Stimulated activated CD8-positive, alpha-beta memory T cell treated with anti-CD3 and anti-CD28 coated beads, Interleukin-12 subunit alpha, Interleukin-12 subunit beta, amount 100 ng/mL, for 24 hours (primary cell): ENCODE data around the gene AVPI1.
"Not testable (repeated sequence)": the region's sequence is repeated elsewhere in the genome, so short reads cannot be mapped to it uniquely, and the experiment has no call there.

Source experiments
- DNase-seq: peaks from one replicate; pipeline ENCODE4 v3.0.0-alpha.2; 2020; ENCODE audit errors: extremely low read depth

AVPI1 gene

DNA sequence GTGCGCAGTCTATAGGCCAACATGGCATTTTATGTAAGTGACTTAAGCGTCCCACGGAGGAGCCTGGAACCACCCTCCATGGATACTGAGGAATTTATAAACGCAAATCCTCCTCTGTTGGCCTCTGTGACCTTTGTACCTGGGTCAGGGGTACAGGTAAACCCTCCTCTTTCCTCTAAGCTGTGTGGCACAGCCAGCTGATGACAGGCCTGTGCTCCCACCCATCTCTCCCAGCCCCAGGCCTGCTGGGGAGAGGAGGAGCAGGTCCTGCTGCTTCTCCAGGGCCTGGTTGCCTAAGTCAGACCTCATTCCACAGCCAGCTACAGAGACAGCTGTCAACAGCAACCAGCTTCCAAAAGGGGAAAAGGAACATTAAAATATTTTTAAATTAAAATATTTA is 5.0 kb downstream of the AVPI1 start:
- DNase-seq, result no peak

DNA sequence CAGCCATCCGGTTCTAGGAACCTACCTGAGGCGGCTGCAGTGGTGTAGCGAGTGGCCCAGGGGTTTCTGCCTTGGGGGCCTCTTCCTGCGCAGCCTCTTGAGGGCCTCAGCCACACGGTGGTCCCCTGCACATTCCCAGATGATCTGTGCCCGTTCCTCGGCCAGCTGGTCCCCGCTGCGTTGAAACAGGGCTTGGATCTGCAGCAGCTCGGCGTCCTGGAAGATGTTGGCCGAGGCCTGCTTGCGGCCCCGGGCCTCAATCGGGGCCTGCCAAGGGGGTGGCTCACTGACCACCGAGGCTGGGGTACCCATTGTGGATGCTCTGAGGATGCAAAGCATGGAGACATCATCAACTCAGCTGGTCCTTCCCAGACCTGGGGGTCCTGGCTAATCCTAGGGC is 7.4 kb downstream of the AVPI1 start:
- DNase-seq, result no peak

DNA sequence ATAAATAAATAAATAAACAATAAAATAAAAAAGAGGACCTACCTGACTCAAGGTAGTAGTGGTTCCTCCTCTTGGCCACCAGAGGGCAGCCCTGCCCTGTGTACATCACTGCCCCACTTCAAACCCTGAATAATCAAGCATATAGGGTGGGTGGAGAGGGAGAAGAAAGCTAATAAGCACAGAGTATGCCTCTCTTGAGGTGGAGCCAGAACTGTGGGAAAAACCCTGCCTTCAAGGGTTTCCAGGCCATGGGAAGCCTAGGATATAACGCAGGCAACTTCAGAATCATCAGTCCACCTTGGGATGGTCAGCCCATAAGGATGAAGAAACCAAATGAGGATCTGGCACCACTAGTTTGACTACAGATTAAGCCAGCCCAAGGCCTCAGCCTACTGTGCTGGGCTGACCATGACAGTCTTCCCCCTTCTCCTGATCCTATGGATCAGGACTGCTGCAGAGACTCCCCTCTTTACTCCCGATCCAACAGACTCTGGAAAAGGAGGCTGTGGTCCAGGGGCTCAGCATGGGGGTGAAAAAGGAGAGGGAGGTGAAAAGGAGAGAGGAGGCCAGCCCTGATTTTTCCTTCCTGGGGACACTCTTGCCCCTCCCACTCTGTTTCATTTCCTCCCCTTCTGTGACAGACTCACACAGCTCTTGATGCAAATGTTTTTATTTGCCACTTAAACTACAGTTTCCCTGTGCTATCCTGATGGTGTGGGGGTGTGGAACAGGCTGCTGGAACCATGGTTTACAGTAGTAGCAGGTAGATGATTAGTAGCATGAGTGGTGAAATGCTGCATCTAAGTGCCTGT is 10.1 kb downstream of the AVPI1 start:
- DNase-seq, result no peak

DNA sequence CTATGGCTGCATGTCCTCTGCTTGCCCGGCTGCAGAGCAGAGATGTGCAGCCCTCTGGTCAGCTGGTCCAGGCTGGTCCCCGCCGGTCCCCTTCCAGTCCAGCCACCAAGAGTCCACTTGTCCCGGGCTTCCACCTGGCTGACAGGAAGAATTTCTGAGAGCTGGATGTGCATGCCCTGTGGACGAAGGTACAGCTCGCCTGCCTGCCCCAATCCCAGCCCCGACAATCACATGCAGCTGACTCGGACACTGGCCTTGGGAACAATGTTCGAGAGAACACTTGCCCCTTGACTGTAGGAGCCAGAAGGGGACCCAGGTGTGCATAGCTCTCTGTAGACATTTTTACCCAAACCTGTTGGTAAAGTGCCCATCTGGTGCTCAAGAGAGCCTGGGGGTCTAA is 11.8 kb downstream of the AVPI1 start:
- no peak for DNase-seq

DNA sequence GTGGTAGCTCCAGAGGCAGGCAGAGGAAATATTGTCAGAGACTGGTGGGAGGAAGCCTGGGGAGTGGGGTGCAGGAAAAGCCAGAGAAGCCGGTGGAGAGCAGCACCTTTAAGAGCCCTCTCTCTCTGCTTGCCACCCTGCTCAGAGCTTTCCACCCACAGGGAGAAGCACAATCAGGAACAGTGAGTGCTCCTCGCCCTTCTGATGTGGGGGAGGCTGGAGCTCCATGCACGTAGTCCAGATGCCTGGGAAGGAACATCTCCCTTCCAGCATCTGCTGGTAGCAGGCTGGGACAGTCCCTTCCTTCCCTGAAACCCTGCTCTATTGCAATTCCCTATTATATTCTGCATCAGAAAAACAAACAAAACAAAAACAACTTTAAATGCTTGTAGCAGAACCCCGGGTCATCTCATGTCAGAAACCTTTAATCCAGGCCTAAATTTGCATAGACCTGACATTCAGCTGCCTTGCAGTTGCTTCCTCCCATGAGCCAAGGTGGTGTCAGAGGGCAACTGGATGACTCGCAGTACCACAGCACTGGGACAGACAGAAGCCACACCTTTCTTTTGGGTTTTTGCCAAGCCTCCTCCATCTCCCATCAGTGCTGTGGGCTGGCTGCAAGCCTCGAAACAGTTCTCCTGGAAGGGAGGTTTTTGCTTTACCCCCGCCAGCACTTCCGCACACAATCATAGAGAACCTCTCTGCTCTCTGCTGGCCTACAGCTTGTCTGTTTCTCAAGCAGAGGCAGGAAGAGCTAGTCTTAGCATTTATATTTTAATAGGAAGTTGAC is 13.1 kb downstream of the AVPI1 start:
- DNase-seq, result no peak

DNA sequence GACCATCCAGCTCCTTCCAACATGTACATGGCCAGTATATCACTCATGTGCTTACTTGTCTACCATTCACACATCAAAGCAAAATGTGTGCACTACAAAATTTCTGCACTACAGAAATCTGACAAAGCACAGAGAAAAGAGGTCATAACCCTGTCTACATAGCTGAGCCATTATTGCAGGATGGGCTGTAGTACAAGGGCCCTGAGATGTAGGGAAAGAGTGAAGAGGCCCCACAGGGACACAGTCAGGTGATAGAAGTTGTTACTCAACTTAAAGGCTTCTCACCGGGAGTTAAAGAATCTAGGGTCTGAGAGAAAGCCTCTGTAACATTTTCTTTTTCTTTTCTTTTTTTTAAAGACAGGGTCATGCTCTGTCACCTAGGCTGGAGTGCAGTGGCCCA is 17.5 kb downstream of the AVPI1 start:
- DNase-seq, result no peak

DNA sequence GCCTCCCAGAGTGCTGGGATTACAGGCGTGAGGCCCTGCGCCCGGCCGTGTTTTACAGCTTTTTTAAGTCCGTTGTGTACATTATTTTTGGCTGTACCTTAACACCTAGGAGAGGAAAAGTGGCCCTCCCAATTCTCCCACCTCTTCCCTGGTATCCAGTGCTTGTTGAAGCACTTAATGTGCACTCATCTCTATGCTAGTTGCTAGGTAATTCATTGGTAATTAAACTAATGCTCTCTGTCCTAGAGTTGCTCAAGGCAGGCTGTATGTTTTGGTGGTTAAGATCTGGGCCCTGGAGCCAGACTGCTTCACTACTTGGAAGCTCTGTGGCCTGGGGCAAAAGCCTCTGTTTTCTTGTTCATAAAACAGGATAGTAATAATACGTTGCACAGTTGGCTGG is 19.6 kb downstream of the AVPI1 start:
- DNase-seq, result no peak

DNA sequence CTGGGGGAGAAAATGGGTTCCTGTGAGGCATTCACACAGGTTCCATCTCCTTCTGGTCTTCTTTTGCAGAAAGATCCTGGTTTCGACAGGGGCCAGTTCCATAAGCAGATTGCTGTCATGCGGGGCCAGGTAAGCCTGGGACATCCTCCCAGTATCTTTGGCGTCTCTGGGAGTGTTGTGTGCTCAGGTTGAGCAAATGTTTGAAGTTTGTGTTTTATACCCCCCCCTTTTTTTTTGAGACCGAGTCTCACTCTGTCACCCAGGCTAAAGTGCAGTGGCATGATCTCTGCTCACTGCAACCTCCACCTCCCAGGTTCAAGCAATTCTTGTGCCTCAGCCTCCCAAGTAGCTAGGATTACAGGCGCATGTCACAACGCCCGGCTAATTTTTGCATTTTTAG is 20.0 kb downstream of the AVPI1 start:
- DNase-seq, result no peak

DNA sequence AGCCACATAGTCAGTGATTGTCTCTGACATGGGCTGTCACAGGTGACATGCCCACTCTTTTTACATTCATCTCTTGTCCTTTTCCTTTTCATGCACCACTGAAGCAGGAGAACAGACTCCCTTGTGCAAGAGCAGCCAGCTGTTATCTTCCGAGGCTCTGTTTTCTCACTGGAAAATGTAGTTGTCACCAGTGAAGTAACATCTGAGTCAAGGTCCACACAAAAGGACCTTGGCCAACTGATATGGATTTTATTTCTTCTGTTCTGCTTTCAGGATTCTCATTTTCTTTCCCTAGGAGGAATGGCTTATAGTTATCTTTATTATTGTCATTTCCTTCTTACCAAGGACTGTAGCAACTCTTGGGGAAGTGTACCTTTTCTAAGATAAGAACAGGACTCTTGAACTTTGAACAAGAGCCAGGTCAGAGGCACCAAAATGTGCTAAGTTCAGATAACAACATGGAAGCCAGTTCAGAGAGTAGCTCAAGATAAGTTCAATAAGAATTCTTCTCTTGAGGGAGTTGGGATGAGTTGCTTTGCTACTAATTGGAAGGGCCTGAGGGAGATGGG is 22.7 kb downstream of the AVPI1 start:
- DNase-seq, result no peak

DNA sequence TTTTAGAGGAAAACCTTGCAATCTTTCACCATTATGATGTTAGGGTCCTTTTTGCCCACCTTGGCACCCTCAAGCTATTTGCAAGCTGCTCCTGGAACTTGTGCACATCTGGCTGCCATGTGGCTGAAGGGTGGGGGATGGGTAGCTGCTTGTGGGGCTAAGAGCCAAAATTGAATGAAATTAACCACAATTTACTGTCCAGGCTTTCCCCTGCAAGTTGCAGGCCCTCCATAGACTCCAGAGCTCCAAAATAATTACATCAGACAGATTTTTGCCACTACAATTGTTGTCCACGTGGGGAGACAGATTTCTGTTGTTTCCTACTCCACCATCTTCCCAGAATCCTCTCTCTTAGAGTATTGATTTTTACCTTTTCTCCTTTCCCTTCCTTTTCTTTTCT is 27.5 kb downstream of the AVPI1 start:
- no peak for DNase-seq

DNA sequence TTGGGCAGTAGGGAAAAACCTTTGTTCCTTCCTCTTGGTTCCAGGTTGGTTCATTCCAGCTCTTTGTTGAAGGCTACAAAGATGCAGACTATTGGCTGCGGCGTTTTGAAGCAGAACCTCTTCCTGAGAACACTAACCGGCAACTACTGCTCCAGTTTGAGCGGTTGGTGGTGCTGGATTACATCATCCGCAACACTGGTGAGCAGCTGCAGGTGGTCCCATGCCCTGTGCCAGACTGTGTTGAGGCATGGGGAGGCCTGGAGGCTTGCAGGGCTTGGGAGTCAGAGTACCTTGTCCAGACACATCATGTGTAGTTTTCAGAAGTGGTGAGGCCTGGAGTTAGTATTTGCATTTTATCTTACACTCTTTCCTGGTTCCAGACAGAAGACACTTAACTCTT is 30.3 kb downstream of the AVPI1 start:
- DNase-seq, result no peak

DNA sequence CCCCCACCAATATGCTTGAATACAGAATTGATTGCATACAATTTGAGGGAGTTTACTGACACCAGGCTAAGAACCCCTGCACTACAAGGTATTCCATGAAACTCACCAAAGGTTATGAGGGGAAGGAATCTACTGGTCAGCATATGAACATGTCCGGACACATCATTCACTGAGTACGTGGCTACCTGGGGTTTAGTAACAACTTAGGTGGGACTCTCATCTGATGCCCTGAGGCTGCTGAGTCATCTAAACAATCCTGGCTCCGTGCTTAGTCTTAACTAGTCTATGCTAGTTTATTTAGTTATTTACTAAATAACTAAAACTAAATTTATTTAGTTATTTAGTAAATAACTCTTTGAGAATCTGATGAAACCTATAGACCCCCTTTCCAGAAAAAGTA is 35.3 kb downstream of the AVPI1 start:
- no peak for DNase-seq

DNA sequence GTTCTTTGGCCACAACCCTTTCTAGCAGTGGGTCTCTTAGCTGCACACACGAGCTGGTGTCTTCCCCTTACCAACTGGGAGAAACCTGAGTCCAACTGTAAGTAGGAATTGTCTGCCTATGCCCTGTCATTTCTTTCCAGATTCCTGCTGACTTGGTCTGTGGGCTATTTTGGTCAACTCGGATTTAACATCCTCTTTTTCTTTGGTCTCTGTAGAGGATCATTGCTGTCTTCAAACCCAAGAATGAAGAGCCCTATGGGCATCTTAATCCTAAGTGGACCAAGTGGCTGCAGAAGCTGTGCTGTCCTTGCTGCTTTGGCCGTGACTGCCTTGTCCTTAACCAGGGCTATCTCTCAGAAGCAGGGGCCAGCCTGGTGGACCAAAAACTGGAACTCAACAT is 36.3 kb downstream of the AVPI1 start:
- no peak for DNase-seq

DNA sequence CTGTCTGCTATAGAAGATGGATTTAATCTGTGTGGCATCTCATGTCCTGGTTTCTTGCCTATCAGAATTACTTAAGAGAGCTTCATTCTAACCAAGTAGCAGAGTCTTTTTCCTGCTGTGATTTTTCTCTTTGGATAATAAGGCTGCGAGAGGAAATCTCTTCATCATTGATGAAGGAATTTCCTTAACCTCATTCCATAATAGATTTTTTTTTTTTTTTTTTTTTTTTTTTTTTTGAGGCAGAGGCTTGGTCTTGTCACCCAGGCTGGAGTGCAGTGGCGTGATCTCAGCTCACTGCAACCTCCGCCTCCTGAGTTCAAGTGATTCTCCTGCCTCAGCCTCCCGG is 37.7 kb downstream of the AVPI1 start:
- DNase-seq, result not testable (repeated sequence)

DNA sequence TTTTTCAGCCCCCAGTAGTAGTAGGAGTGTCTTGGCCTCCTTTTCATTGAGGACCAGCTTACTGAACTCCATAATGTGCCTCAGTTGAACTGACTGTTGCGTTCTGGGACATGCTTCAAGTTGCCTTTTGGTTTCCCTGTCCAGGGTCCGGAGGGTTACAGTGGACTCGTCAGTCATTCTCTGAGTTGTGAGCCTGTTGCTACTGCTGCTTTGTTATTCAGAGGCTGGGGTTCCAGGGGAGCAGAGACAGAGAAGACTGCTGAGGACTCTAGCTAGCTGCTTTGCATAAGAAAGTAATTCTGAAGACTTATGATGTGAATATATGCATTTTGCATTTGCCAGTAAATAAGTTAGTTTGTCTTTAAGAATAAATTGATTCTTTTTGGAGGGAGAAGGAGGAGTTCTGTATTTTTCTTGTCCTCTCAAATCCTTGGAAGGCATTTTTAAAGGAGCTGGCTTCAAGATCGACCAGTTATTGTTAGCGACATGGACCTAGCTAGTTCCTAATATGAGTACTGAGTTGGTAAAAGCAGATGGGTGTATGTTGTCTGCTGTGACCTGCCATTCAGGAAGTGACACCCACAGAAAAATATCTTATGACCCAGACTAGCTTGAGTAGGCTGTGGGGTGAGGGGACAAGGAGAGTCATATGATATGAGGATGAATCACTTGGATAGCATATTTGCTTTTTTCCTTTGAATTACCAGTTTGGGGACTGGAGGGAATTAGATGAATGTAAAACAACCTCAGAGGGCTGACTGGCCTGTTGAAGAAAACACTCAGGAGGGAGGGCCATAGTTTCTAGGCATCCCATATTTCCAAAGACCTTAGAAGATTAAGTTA is 38.3 kb downstream of the AVPI1 start:
- DNase-seq, result no peak

DNA sequence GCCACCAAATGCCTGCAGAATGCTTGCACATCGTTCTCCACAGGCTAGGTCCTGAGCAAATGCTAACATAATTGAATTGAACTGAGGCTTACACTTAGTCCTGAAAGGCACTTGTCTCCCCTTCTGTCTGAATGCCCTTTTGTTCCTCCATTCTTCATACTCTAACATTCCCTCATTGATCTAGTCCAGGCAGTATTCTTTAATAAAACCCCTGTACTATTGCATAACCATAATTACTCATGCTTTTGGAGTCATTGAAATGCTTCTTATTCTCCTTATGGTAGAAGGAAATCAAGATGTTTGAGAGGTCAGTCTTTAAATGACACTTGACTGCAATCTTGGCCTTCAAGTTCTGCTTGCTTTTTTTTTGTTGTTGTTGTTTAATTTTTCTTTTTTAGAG is 39.5 kb downstream of the AVPI1 start:
- DNase-seq, result no peak

DNA sequence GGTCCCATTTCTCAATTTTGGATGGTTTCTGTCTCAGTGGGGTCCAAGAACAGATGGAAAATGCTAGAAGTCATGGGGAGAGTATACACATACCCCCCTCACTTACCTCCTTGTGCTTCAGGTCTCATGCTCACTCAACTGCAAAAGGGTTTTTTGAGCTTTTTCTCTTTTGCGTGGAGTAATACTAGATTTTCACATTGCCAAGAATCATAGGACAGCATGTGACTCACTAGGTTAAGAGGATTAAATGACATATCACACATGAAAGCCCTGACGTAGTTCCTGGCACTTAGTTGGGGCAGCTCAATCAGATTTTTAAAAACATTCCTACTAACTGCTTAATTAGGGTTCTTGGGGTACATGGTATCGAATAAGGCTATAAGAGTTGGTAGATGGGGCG is 42.1 kb downstream of the AVPI1 start:
- DNase-seq, result no peak

DNA sequence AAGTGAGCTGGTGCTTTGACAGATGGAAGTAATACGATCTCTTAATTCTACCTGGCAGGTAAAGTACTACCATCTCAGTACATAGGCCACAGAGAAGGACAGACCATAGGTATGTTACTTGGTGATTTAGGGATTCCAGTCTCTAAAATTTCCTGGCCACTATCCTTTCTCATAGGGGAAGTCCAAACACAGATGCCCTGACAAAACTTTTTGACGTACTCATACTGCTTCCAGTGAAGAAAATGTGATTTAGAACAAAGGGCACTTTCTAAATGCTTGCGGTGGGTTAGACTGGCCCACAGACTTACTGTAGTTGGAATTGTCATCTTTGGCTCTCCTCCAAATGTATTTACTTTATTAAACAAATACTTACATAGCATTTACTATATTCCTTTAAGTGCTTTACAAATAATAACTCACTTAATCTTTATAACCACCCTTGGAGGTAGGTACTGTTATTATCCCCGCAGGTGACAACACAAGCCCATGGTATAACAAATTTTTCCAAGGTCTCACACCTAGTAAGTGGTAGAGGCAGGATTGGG is 43.5 kb downstream of the AVPI1 start:
- DNase-seq, result no peak

DNA sequence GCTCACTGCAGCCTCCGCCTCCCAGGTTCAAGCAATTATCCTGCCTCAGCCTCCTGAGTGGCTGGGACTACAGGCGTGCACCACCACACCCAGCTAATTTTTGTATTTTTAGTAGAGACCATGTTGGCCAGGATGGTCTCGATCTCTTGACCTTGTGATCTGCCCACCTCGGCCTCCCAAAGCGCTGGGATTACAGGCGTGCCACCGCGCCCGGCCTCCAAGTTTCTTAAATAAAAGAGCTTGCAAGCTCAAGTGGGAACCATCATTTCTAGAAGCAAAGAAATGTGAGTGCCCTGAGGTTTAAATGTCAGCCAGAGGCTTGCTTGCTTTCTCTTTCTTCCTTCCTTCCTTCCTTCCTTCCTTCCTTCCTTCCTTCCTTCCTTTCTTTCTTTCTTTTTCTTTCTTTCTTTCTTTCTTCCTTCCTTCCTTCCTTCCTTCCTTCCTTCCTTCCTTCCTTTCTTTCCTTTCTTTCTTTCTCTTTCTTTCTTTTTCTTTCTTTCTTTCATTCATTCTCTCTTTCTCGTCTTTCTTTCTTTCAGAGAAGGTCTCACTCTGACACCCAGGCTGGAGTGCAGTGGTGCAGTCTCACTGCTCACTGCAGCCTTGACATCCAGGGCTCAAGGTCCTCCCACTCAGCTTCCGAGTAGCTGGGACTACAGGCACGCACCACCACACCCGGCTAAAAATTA is 44.4 kb downstream of the AVPI1 start:
- not testable (repeated sequence) for DNase-seq

DNA sequence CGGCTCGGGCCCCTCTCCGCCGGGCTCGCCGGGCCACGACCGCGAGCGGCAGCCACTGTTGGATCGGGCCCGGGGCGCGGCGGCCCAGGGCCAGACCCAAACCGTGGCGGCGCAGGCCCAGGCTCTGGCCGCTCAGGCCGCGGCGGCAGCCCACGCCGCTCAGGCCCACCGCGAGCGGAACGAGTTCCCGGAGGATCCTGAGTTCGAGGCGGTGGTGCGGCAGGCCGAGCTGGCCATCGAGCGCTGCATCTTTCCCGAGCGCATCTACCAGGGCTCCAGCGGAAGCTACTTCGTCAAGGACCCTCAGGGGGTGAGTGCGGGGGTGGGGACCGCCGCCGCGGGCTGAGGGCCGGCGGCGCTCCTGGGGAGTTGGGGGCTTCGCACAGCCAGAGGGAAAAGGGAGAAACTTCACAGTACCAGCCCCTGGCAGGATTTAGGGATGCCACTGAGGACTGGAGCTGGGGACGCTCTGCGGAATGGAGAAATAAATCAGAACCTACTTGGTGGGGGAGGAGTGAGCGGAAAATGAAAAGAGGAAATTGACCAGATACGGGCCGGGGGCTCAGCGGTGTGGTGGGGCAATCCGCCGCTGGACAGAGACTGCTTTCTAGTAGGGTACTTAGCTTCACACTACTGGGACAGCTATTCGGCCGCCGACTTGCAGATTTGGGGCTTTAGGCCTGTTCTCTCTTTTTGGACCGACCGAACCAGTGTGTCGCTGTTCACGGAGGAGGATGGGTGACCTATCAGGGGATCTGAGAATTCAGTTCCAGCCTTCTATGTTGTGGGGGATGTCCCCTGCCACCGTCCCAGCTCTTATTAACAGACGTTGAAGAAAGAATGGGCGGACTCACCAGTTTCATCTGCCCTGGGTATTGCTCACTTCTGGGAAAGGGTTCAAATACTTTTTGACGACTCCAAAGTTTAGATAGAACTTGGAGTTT is 45.9 kb downstream of the AVPI1 start:
- DNase-seq, result no peak
